ENCODE data around the gene ATP11A.

Gene ATP11A

GRCh38 chr13:112689303-112690245 lies at the start of gene ATP11A:
ATP11A (plus strand) TSS chr13:112690038; CDS start chr13:112690417, 379 bp downstream.
- peak; percentile 88 for DNase-seq

GRCh38 chr13:112641456-112642089 lies 48.3 kb upstream of the ATP11A start:
- no peak for DNase-seq

GRCh38 chr13:112642090-112642460 lies 47.8 kb upstream of the ATP11A start:
- no peak for DNase-seq

GRCh38 chr13:112643759-112644459 lies 45.9 kb upstream of the ATP11A start:
- no peak for DNase-seq

GRCh38 chr13:112645327-112645914 lies 44.4 kb upstream of the ATP11A start:
- no peak for DNase-seq

GRCh38 chr13:112647256-112647655 lies 42.6 kb upstream of the ATP11A start:
- DNase-seq, result no peak

GRCh38 chr13:112648101-112648500 lies 41.7 kb upstream of the ATP11A start:
- no peak for DNase-seq

GRCh38 chr13:112648966-112649690 lies 40.7 kb upstream of the ATP11A start:
- DNase-seq, result no peak

- DNase-seq, result no peak
These were observed 38.5 kb upstream of the ATP11A start for GRCh38 chr13:112651311-112651710.

- DNase-seq, result no peak
These were observed 37.9 kb upstream of the ATP11A start for GRCh38 chr13:112651750-112652511.

- DNase-seq, result no peak
These were observed 37.2 kb upstream of the ATP11A start for GRCh38 chr13:112652512-112653070.

- DNase-seq, result no peak
These were observed 36.8 kb upstream of the ATP11A start for GRCh38 chr13:112653071-112653470.

- no peak for DNase-seq
These were observed 33.9 kb upstream of the ATP11A start for GRCh38 chr13:112655913-112656312.

GRCh38 chr13:112657850-112658445 lies 31.9 kb upstream of the ATP11A start:
- peak; percentile 7 for DNase-seq

- DNase-seq, result no peak
These were observed 31.0 kb upstream of the ATP11A start for GRCh38 chr13:112658808-112659207.

GRCh38 chr13:112661291-112661690 lies 28.5 kb upstream of the ATP11A start:
- no peak for DNase-seq

GRCh38 chr13:112664501-112665203 lies 25.2 kb upstream of the ATP11A start:
- no peak for DNase-seq

- DNase-seq, result no peak
These were observed 20.9 kb upstream of the ATP11A start for GRCh38 chr13:112668924-112669323.

- DNase-seq, result no peak
These were observed 19.8 kb upstream of the ATP11A start for GRCh38 chr13:112669881-112670499.

- no peak for DNase-seq
These were observed 19.0 kb upstream of the ATP11A start for GRCh38 chr13:112670864-112671263.
